Nephron progenitor cell (in vitro differentiated cells): ENCODE data around the gene KLK13.

Experiments
- DNase-seq: peaks from one replicate; pipeline ENCODE4 v3.0.0; 2021
- H3K27ac Mint-ChIP-seq: 2 replicates; pipeline ENCODE4 v1.8.0; 2021; ENCODE audit warnings: mild to moderate bottlenecking, moderate library complexity, mixed read lengths
- H3K27me3 Mint-ChIP-seq: 2 replicates; pipeline ENCODE4 v1.8.0; 2021; ENCODE audit warnings: mild to moderate bottlenecking, low read depth, mixed read lengths; ENCODE audit not compliant: poor library complexity
- H3K36me3 Mint-ChIP-seq: 2 replicates; pipeline ENCODE4 v1.8.0; 2021; ENCODE audit warnings: low read depth, mixed read lengths
- H3K4me1 Mint-ChIP-seq: 2 replicates; pipeline ENCODE4 v1.8.0; 2021; ENCODE audit warnings: mixed read lengths
- H3K4me3 Mint-ChIP-seq: 2 replicates; pipeline ENCODE4 v1.8.0; 2021; ENCODE audit warnings: mild to moderate bottlenecking, moderate library complexity, mixed read lengths
- H3K9me3 Mint-ChIP-seq: 2 replicates; pipeline ENCODE4 v1.8.0; 2021; ENCODE audit warnings: mild to moderate bottlenecking, moderate library complexity, mixed read lengths
- CTCF ChIP-seq: fragments of 200-600 bp; sonication (generic); IDR thresholded peaks from 2 replicates; pipeline ENCODE4 v1.5.0; 2021; ENCODE audit warnings: antibody characterized with exemption

The KLK13 gene

GRCh38 chr19:51108066-51108804, 43.3 kb upstream of the KLK13 start, which contains the start of gene CTU1:
TSS of gene CTU1 (minus strand) at chr19:51108409. CDS start at chr19:51104569, 3,840 bp downstream.
- Mint-ChIP-seq H3K4me1 (peaks cover 17% of the 10 kb centered on the region), H3K27ac (peak within 1 kb of the TSS; percentile 84), H3K27me3 (peaks cover 7% of the 10 kb centered on the region), H3K36me3 (peaks cover 12% of the 10 kb centered on the region), H3K9me3 (no peaks in the 10 kb centered on the region), H3K4me3 (peak within 1 kb of the TSS; percentile 94)
- peak; percentile 97 for DNase-seq
- TF ChIP-seq CTCF: no peak

DNA sequence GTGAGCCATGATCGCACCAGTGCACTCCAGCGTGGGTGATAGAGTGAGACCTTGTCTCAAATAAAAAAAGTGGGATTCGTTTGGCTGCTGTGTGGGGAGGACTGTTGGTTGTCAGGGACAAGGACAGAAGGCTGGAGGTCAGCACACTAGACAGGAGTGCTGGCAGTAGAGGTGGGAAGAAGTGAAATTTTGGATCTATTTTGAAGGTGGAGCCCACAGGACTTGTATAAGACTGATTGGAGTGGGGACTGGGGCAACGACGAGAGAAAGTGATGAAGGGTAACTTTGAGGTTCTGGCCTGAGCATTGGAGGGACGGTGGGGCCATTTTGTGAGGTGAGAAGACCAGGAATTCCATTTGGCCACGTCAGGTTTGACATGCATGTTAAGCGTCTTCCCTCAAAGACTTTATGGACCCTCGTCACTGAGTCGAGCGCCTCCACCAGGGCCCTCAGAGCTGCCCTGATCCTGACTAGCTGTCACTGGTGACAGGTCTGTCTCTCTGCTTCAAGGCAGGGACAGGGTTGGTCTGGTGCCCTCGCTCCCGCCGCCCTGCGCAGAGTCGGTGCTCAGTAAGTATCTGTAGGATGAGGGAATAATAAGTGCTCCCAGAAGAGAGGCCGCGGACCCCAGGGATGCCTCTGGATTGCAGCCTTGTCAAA, 42.6 kb upstream of the KLK13 start:
- Mint-ChIP-seq H3K27ac (peak overlapping the region; percentile 50), H3K27me3 (peaks cover 7% of the 10 kb centered on the region), H3K9me3 (no peaks in the 10 kb centered on the region), H3K36me3 (peaks cover 19% of the 10 kb centered on the region), H3K4me1 (peaks cover 17% of the 10 kb centered on the region), H3K4me3 (peak overlapping the region; percentile 94)
- no peak for DNase-seq
- TF ChIP-seq CTCF: no peak

- DNase-seq: no peak
- Mint-ChIP-seq H3K27ac (no peak overlapping the region), H3K4me3 (no peak overlapping the region), H3K36me3 (peaks cover 23% of the 10 kb centered on the region), H3K27me3 (peaks cover 7% of the 10 kb centered on the region), H3K9me3 (no peaks in the 10 kb centered on the region), H3K4me1 (peaks cover 17% of the 10 kb centered on the region)
- TF ChIP-seq CTCF: no peak
Observed at GRCh38 chr19:51103926-51104341, 39.0 kb upstream of the KLK13 start.

DNA sequence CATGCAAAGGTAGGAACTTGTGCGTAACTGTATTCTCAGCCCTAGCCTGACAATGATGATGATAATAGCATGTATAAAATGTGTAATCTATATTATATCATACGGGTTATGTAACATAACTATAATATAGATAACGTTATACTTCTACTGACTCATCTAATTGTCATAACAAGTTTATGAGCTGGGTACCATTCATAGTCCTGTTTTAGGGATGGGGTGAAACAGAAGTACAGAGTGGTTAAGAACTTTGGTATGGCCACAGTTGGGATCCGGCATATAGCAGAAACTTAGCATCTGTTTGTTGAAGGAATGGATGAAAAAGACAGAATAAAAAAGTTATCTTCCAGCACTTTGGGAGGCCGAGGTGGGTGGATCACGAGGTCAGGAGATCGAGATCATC, 38.1 kb upstream of the KLK13 start:
- Mint-ChIP-seq H3K4me3 (no peak overlapping the region), H3K36me3 (peaks cover 23% of the 10 kb centered on the region), H3K4me1 (peaks cover 12% of the 10 kb centered on the region), H3K27ac (no peak overlapping the region), H3K27me3 (peaks cover 4% of the 10 kb centered on the region), H3K9me3 (no peaks in the 10 kb centered on the region)
- TF ChIP-seq CTCF: no peak
- DNase-seq: no peak

DNA sequence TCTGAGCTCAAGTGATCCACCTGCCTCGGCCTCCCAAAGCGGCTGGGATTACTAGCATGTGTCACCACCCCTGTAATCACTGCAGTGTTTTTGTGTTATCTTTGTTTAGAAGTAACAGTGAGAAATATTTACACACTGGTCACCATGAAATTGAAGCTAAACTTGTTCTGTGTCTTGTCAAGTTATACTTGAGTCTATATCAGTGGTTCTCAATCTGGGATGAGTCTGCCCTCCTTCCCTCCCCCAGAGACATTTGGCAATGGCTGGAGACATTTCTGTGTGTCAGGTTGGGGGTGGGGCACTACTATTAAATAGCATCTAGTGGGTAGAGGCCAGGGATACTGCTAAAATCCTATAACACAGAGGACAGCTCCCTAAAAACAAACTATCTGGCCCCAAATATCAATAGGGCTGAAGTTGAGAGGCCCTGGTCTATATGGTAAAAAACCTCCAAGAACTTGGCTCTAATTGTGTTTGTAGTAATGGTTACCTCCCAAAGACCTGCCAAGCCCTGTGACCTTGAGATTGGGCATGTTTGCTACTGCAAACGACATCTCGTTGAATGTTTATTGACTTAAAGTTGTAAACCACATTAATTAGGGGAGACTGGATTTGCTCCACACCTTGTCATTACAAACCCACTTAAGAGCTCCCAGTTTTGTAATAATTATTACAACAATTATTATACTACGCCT, 36.4 kb upstream of the KLK13 start:
- no peak for DNase-seq
- Mint-ChIP-seq H3K36me3 (peaks cover 23% of the 10 kb centered on the region), H3K4me1 (no peaks in the 10 kb centered on the region), H3K4me3 (no peak overlapping the region), H3K9me3 (no peaks in the 10 kb centered on the region), H3K27ac (peak overlapping the region; percentile 24), H3K27me3 (peaks cover 4% of the 10 kb centered on the region)
- no peak for TF ChIP-seq CTCF
